ENCODE results near the gene SART3. TPM values are rescaled to one million over a fixed set of nuclear protein-coding genes. Genes with fewer than 3 reads are reported as not detected.

Gene SART3
- total RNA-seq, 4 donors from 2014 or later = 37.0 to 68.7 (median 48.2) TPM

- no peak overlapping the region for H3K4me3 ChIP-seq
- no peak overlapping the region for H3K27ac ChIP-seq
- H3K4me1 ChIP-seq = peaks cover 0 to 3% (median 0%) of the 10 kb centered on the region in 3 donors
- H3K27me3 ChIP-seq = peaks cover 0 to 3% (median 0%) of the 10 kb centered on the region in 4 donors
- no peaks in the 10 kb centered on the region for H3K9me3 ChIP-seq
- intact Hi-C loops (cut with DNase I) = no loop called here
- DNase-seq = no peak
- TF ChIP-seq CTCF (IDR thresholded peaks at IDR 0.05) = no peak
- WGBS, 2 donors = 42 to 47% methylated on average over 14 of the region's 14 CpGs
- H3K36me3 ChIP-seq = no peaks in the 10 kb centered on the region
These were observed 43.4 kb upstream of the SART3 start for GRCh38 chr12:108604208-108604941.

- H3K9me3 ChIP-seq = no peaks in the 10 kb centered on the region
- no peaks in the 10 kb centered on the region for H3K4me1 ChIP-seq
- H3K27me3 ChIP-seq = peaks cover 0 to 3% (median 0%) of the 10 kb centered on the region in 4 donors
- 44 to 100% methylated on average over 1 to 3 of the region's 4 CpGs for WGBS, 2 donors
- intact Hi-C loops (cut with DNase I) = no loop called here
- H3K4me3 ChIP-seq = no peak overlapping the region
- H3K27ac ChIP-seq = no peak overlapping the region
- no peak for DNase-seq
- no peaks in the 10 kb centered on the region for H3K36me3 ChIP-seq
- TF ChIP-seq POLR2A (IDR thresholded peaks at IDR 0.05) (no peak), CTCF (IDR thresholded peaks at IDR 0.05) (no peak)
These were observed 42.8 kb upstream of the SART3 start for GRCh38 chr12:108603743-108604142.

- Histone ChIP-seq H3K9me3 (no peaks in the 10 kb centered on the region), H3K4me1 (no peaks in the 10 kb centered on the region), H3K27ac (no peak overlapping the region), H3K36me3 (no peaks in the 10 kb centered on the region), H3K27me3 (peaks cover 0 to 3% (median 0%) of the 10 kb centered on the region in 4 donors), H3K4me3 (no peak overlapping the region)
- WGBS, 2 donors = 91 to 95% methylated on average over 4 to 6 of the region's 15 CpGs
- intact Hi-C loops (cut with DNase I) = no loop called here
- no peak for DNase-seq
- no peak for TF ChIP-seq POLR2A (IDR thresholded peaks at IDR 0.05)
- no peak for TF ChIP-seq CTCF (IDR thresholded peaks at IDR 0.05)
These were observed 42.2 kb upstream of the SART3 start for GRCh38 chr12:108602976-108603704.

- H3K27me3 ChIP-seq = no peaks in the 10 kb centered on the region
- H3K27ac ChIP-seq = no peak overlapping the region
- DNase-seq = no peak
- TF ChIP-seq CTCF (IDR thresholded peaks at IDR 0.05) (no peak), POLR2A (IDR thresholded peaks at IDR 0.05) (no peak)
- no peak overlapping the region for H3K4me3 ChIP-seq
- intact Hi-C loops (cut with DNase I) = no loop called here
- no peaks in the 10 kb centered on the region for H3K36me3 ChIP-seq
- 92 to 94% methylated on average over 9 of the region's 9 CpGs for WGBS, 2 donors
- no peaks in the 10 kb centered on the region for H3K9me3 ChIP-seq
- no peaks in the 10 kb centered on the region for H3K4me1 ChIP-seq
These were observed 41.3 kb upstream of the SART3 start for GRCh38 chr12:108602209-108602705.

GRCh38 chr12:108600702-108601007 lies 39.7 kb upstream of the SART3 start:
- no peaks in the 10 kb centered on the region for H3K9me3 ChIP-seq
- no peaks in the 10 kb centered on the region for H3K36me3 ChIP-seq
- WGBS, 2 donors = 30 to 32% methylated on average over 4 of the region's 4 CpGs
- peaks cover 0 to 5% (median 0%) of the 10 kb centered on the region in 3 donors for H3K4me1 ChIP-seq
- no peak for DNase-seq
- intact Hi-C loops (cut with DNase I) = no loop called here
- TF ChIP-seq POLR2A (IDR thresholded peaks at IDR 0.05) = no peak
- no peak for TF ChIP-seq CTCF (IDR thresholded peaks at IDR 0.05)
- H3K27me3 ChIP-seq = no peaks in the 10 kb centered on the region
- H3K4me3 ChIP-seq = no peak overlapping the region
- H3K27ac ChIP-seq = no peak overlapping the region

Data from esophagus squamous epithelium (tissue), 5 donors.